OCI-LY1 (cell line): ENCODE results near the gene DOCK3.

Experiments
- H2AFZ ChIP-seq: fragments of 200-600 bp; sonication (generic), shearing (Covaris generic); 2 replicates; pipeline ENCODE4 v1.6.0; 2014; ENCODE audit warnings: antibody characterized with exemption, mild to moderate bottlenecking, low read length
- H3F3A ChIP-seq: fragments of 200-600 bp; sonication (generic), shearing (Covaris generic); 2 replicates; pipeline ENCODE4 v1.6.0; 2014; ENCODE audit warnings: mild to moderate bottlenecking, antibody characterized with exemption, low read length, moderate library complexity; ENCODE audit not compliant: insufficient read depth
- H3K27ac ChIP-seq: fragments of 200-600 bp; sonication (generic); 2 replicates; pipeline ENCODE4 v1.5.1; 2014; ENCODE audit warnings: low read length, mixed run types, mild to moderate bottlenecking, low read depth; ENCODE audit not compliant: poor library complexity, severe bottlenecking
- H3K27me3 ChIP-seq: fragments of 200-600 bp; sonication (generic); 2 replicates; pipeline ENCODE4 v1.6.0; 2014; ENCODE audit warnings: antibody characterized with exemption, mild to moderate bottlenecking, low read length, moderate library complexity; ENCODE audit not compliant: insufficient read depth
- H3K36me3 ChIP-seq: fragments of 200-600 bp; sonication (generic); 2 replicates; pipeline ENCODE4 v1.6.1; 2014; ENCODE audit warnings: mild to moderate bottlenecking, antibody characterized with exemption, low read length, moderate library complexity, mixed read lengths; ENCODE audit not compliant: insufficient read depth
- H3K4me1 ChIP-seq: fragments of 200-600 bp; sonication (generic); 2 replicates; pipeline ENCODE4 v1.5.1; 2014; ENCODE audit warnings: mild to moderate bottlenecking, low read length, moderate library complexity; ENCODE audit not compliant: insufficient read depth, severe bottlenecking
- H3K4me2 ChIP-seq: fragments of 200-600 bp; sonication (generic), shearing (Covaris generic); 2 replicates; pipeline ENCODE4 v1.6.1; 2014; ENCODE audit warnings: low read length
- H3K4me3 ChIP-seq: fragments of 200-600 bp; sonication (generic); 2 replicates; pipeline ENCODE4 v1.5.1; 2014; ENCODE audit warnings: low read length, low read depth, mild to moderate bottlenecking, mixed read lengths; ENCODE audit not compliant: poor library complexity, severe bottlenecking
- H3K79me2 ChIP-seq: fragments of 200-600 bp; shearing (Covaris generic); 2 replicates; pipeline ENCODE4 v1.6.1; 2016; ENCODE audit warnings: mixed run types, low read length, mixed read lengths; ENCODE audit not compliant: insufficient read depth
- H3K9ac ChIP-seq: fragments of 200-600 bp; sonication (generic), shearing (Covaris generic); 2 replicates; pipeline ENCODE4 v1.6.1; 2014; ENCODE audit warnings: mild to moderate bottlenecking, low read length, mixed read lengths
- H3K9me2 ChIP-seq: fragments of 200-600 bp; sonication (generic), shearing (Covaris generic); 2 replicates; pipeline ENCODE4 v1.6.1; 2014; ENCODE audit warnings: low read depth, mild to moderate bottlenecking, low read length, mixed read lengths
- H3K9me3 ChIP-seq: fragments of 200-600 bp; shearing (Covaris generic); 2 replicates; pipeline ENCODE4 v1.6.1; 2014; ENCODE audit warnings: low read length, mixed read lengths
- H4K20me1 ChIP-seq: fragments of 200-600 bp; sonication (generic), shearing (Covaris generic); 2 replicates; pipeline ENCODE4 v1.6.0; 2016; ENCODE audit warnings: mild to moderate bottlenecking, low read length; ENCODE audit not compliant: insufficient read depth
- EZH2 ChIP-seq: fragments of 200-600 bp; sonication (generic), shearing (Covaris generic); IDR thresholded peaks from 2 replicates; pipeline ENCODE4 v1.8.0; 2017; ENCODE audit warnings: borderline replicate concordance, mixed run types, mild to moderate bottlenecking, antibody characterized with exemption, low read length, moderate library complexity, mixed read lengths
- TF ChIP-seq, protein P1 (sequence below): fragments of 200-600 bp; sonication (generic), shearing (Covaris generic); IDR thresholded peaks from 2 replicates; pipeline ENCODE4 v1.5.1; 2017; ENCODE audit warnings: mild to moderate bottlenecking, antibody characterized with exemption, low read length, moderate library complexity, mixed read lengths

Gene DOCK3

DNA sequence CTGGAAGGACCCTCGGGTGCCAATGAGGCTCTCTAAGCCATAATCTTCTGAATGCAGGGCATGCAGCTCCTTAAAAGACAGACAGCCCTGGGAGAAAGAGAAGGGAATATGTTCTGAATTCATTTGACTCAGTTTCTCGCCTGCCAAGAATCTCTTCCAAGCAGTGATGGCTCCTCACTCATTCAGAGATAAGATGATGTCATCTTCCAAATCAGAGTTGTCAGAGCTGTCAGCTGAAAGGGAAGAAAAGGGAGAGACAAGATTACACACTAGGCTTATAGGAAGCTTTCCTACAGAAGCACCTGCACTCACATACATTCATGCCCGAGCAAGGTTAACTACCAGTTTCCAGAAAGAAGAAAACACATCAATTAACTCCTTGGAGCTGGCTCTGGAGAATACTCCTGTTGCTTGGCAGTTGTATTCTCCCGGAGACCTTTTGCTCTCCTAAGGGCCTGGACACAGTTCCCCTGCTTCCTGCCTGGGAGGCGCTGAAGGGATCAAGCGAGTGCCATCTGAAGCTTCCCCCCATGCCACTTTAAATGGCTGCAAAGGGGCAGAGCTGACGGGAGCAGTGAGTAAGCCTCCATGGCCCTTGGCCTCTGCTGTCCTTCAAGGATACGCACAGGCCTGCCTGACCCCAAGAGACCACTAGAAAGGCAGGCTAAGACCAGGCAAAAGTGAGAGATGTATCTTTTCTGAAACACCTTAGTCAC is 724.0 kb downstream of the DOCK3 start:
- no peak overlapping the region for H3K27ac ChIP-seq
- TF ChIP-seq, protein P1, sequence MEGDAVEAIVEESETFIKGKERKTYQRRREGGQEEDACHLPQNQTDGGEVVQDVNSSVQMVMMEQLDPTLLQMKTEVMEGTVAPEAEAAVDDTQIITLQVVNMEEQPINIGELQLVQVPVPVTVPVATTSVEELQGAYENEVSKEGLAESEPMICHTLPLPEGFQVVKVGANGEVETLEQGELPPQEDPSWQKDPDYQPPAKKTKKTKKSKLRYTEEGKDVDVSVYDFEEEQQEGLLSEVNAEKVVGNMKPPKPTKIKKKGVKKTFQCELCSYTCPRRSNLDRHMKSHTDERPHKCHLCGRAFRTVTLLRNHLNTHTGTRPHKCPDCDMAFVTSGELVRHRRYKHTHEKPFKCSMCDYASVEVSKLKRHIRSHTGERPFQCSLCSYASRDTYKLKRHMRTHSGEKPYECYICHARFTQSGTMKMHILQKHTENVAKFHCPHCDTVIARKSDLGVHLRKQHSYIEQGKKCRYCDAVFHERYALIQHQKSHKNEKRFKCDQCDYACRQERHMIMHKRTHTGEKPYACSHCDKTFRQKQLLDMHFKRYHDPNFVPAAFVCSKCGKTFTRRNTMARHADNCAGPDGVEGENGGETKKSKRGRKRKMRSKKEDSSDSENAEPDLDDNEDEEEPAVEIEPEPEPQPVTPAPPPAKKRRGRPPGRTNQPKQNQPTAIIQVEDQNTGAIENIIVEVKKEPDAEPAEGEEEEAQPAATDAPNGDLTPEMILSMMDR = no peak
- no peak for TF ChIP-seq EZH2
- no peaks in the 10 kb centered on the region for H3K9me2 ChIP-seq
- no peak overlapping the region for H3K9ac ChIP-seq
- H3K4me3 ChIP-seq = no peak overlapping the region
- H3K79me2 ChIP-seq = peaks cover 7% of the 10 kb centered on the region; the same call in 1 of the 2 replicates
- no peaks in the 10 kb centered on the region for H4K20me1 ChIP-seq
- H3K4me2 ChIP-seq = no peak overlapping the region
- H3K4me1 ChIP-seq = peaks cover 28% of the 10 kb centered on the region
- H2AFZ ChIP-seq = no peak overlapping the region
- no peaks in the 10 kb centered on the region for H3F3A ChIP-seq
- no peaks in the 10 kb centered on the region for H3K9me3 ChIP-seq
- peaks cover 75% of the 10 kb centered on the region for H3K36me3 ChIP-seq
- H3K27me3 ChIP-seq = no peaks in the 10 kb centered on the region

DNA sequence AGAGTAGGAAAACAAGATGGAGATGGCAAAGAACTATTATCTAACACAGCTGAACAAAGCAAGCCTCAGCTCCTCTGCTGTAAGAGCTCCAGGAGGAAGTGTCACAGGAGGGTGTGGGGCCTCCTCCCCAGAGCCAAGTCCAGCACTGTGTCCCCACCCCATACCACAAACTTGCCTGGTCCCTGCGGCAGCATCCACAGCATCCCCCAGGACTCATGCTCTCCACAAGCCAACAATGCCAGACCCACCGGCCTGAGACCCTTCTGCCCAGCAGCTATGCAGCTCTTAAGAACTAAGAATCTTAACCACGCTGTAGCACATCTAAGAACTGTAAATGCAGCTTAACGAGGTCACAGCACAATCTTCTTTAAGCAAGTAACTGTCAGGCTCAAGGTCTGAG is 725.4 kb downstream of the DOCK3 start:
- Histone ChIP-seq H3K4me3 (no peak overlapping the region), H3K9me2 (no peaks in the 10 kb centered on the region), H3K27ac (no peak overlapping the region), H3K79me2 (no peaks in the 10 kb centered on the region; the same call in 1 of the 2 replicates), H3K36me3 (peaks cover 73% of the 10 kb centered on the region), H3K9ac (no peak overlapping the region), H3F3A (no peaks in the 10 kb centered on the region), H3K27me3 (no peaks in the 10 kb centered on the region), H3K4me2 (no peak overlapping the region), H3K9me3 (no peaks in the 10 kb centered on the region), H4K20me1 (no peaks in the 10 kb centered on the region), H3K4me1 (peaks cover 14% of the 10 kb centered on the region), H2AFZ (no peak overlapping the region)
- TF ChIP-seq, protein P1 = no peak
- no peak for TF ChIP-seq EZH2

GRCh38 chr3:51401735-51402134 is 727.0 kb downstream of the DOCK3 start:
- Histone ChIP-seq H3K9me2 (no peaks in the 10 kb centered on the region), H3K9me3 (no peaks in the 10 kb centered on the region), H3K4me1 (peaks cover 4% of the 10 kb centered on the region), H3K27ac (no peak overlapping the region), H3K79me2 (no peaks in the 10 kb centered on the region), H3K4me2 (no peak overlapping the region), H3F3A (no peaks in the 10 kb centered on the region), H3K36me3 (peaks cover 67% of the 10 kb centered on the region), H4K20me1 (no peaks in the 10 kb centered on the region), H3K4me3 (no peak overlapping the region), H3K27me3 (no peaks in the 10 kb centered on the region), H2AFZ (no peak overlapping the region), H3K9ac (no peak overlapping the region)
- TF ChIP-seq EZH2 = no peak
- TF ChIP-seq, protein P1 = no peak
